ENCODE data around the gene IL4R.

Gene IL4R

GRCh38 chr16:27310576-27311447, 3.0 kb upstream of the IL4R start:
- H3K4me3 ChIP-seq (ENCODE audit: low read depth, low read length) = no peak overlapping the region
- DNase-seq (ENCODE audit: low read depth) = no peak
- no peak for TF ChIP-seq MYC (IDR thresholded peaks at IDR 0.05; ENCODE audit: low read depth, low read length)
- TF ChIP-seq CTCF (IDR thresholded peaks at IDR 0.05; ENCODE audit: low read depth, low read length) = no peak
- TF ChIP-seq POLR2A (IDR thresholded peaks at IDR 0.05; ENCODE audit: extremely low read depth, insufficient read length) = no peak

GRCh38 chr16:27311448-27311830, 2.3 kb upstream of the IL4R start:
- H3K4me3 ChIP-seq (ENCODE audit: low read depth, low read length) = no peak overlapping the region
- no peak for TF ChIP-seq POLR2A (IDR thresholded peaks at IDR 0.05; ENCODE audit: extremely low read depth, insufficient read length)
- DNase-seq (ENCODE audit: low read depth) = no peak

- DNase-seq (ENCODE audit: low read depth) = no peak
Measured at GRCh38 chr16:27311897-27312303, 1.9 kb upstream of the IL4R start.

GRCh38 chr16:27312580-27313421, 973 bp upstream of the IL4R start:
- TF ChIP-seq MYC (IDR thresholded peaks at IDR 0.05; ENCODE audit: low read depth, low read length) = no peak
- TF ChIP-seq CTCF (IDR thresholded peaks at IDR 0.05; ENCODE audit: low read depth, low read length) = no peak
- TF ChIP-seq MAX (IDR thresholded peaks at IDR 0.05; ENCODE audit: low read depth, low read length) = no peak
- no peak for TF ChIP-seq POLR2A (IDR thresholded peaks at IDR 0.05; ENCODE audit: extremely low read depth, insufficient read length)
- DNase-seq (ENCODE audit: low read depth) = no peak
- H3K4me3 ChIP-seq (ENCODE audit: low read depth, low read length) = peak overlapping the region; percentile 41

More at GRCh38 chr16:27311897-27312303, 1.9 kb upstream of the IL4R start:
- no peak overlapping the region for H3K4me3 ChIP-seq (ENCODE audit: low read depth, low read length)
- TF ChIP-seq CTCF (IDR thresholded peaks at IDR 0.05; ENCODE audit: low read depth, low read length) (no peak), POLR2A (IDR thresholded peaks at IDR 0.05; ENCODE audit: extremely low read depth, insufficient read length) (no peak), MAX (IDR thresholded peaks at IDR 0.05; ENCODE audit: low read depth, low read length) (no peak), MYC (IDR thresholded peaks at IDR 0.05; ENCODE audit: low read depth, low read length) (no peak)

- TF ChIP-seq MAX (IDR thresholded peaks at IDR 0.05; ENCODE audit: low read depth, low read length) = no peak
- no peak for TF ChIP-seq POLR2A (IDR thresholded peaks at IDR 0.05; ENCODE audit: extremely low read depth, insufficient read length)
- TF ChIP-seq MYC (IDR thresholded peaks at IDR 0.05; ENCODE audit: low read depth, low read length) = no peak
- TF ChIP-seq CTCF (IDR thresholded peaks at IDR 0.05; ENCODE audit: low read depth, low read length) = no peak
- H3K4me3 ChIP-seq (ENCODE audit: low read depth, low read length) = peak overlapping the region; percentile 68
- peak; percentile 60 for DNase-seq (ENCODE audit: low read depth)
Measured at GRCh38 chr16:27314161-27314723, 468 bp downstream of the IL4R start.

- H3K4me3 ChIP-seq (ENCODE audit: low read depth, low read length) = peak overlapping the region; percentile 68
- no peak for TF ChIP-seq MYC (IDR thresholded peaks at IDR 0.05; ENCODE audit: low read depth, low read length)
- no peak for DNase-seq (ENCODE audit: low read depth)
Measured at GRCh38 chr16:27314986-27315332, 1.2 kb downstream of the IL4R start.
